ENCODE data around the gene ZMYND12.
"Not testable (repeated sequence)": the region's sequence is repeated elsewhere in the genome, so short reads cannot be mapped to it uniquely, and the experiment has no call there.

ZMYND12 gene, protein sequence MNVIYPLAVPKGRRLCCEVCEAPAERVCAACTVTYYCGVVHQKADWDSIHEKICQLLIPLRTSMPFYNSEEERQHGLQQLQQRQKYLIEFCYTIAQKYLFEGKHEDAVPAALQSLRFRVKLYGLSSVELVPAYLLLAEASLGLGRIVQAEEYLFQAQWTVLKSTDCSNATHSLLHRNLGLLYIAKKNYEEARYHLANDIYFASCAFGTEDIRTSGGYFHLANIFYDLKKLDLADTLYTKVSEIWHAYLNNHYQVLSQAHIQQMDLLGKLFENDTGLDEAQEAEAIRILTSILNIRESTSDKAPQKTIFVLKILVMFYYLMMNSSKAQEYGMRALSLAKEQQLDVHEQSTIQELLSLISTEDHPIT
- 0.20 to 0.35 reads per million in 2 donors for total RNA-seq

DNA sequence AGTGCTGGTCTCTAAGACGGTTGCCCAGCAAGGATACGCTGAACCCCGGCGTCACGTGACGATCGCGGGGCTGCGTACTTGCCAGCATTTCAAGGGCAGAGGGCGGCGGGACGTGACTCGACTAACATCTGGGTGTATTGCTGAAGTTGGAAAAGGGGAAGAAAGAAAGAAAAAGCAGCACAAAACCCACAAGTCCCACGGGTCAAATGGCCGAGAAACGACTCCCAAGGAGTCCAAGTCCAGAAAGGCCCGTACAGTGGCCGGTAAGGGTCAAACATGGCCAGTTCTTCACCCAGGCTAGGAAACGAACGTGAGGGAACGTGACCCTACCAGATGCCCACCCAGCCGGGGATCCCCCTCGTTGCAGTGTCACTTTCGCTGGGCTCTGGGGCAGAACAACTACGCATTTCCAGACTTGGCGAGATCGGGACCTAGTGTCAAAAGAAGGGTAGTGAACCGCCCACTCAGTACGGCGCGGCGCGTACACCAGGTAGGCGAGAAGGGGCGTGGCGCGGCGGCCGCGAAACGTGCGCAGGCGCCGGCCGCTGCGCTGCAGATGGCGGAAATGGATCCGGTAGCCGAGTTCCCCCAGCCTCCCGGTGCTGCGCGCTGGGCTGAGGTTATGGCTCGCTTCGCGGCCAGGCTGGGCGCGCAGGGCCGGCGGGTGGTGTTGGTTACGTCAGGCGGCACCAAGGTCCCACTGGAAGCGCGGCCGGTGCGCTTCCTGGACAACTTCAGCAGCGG is at the start of gene ZMYND12, which contains the start of gene PPCS:
Gene ZMYND12, minus strand, starts transcription at position 13 of the 744 bp plus-strand sequence. CDS start 25 bp downstream, outside the sequence.
Gene PPCS, plus strand, starts transcription at position 534 of the 744 bp plus-strand sequence. Its CDS starts 23 bp downstream, at position 557.
- DNase-seq: peak; percentile 82

DNA sequence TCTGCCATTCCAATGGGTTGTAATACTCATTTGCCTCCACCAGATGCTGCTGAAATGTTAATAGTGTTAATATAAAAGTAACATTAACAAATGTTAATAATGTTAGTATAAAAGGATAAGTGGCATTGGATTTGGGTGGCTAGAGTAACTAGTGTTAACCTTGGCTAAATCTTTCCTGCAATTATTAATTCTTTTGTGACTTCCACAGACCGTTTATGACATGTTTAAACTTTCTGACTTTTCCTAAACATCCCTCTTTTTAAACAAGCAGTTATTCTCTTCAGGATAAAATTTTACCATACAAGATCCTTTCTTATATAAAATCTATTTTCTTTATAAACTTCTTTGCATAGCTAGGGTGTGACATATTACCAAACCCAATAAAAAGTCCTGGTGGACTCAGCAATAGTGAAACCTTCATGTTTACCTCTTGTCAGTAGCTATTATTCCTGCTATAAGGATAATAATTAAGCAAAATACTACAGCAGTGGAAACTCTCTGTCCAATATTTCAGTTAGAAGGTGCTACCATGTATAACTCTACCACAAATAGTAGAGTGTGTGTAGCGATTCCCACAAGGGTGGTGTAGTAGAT is 48.8 kb upstream of the ZMYND12 start:
- no peak for DNase-seq

DNA sequence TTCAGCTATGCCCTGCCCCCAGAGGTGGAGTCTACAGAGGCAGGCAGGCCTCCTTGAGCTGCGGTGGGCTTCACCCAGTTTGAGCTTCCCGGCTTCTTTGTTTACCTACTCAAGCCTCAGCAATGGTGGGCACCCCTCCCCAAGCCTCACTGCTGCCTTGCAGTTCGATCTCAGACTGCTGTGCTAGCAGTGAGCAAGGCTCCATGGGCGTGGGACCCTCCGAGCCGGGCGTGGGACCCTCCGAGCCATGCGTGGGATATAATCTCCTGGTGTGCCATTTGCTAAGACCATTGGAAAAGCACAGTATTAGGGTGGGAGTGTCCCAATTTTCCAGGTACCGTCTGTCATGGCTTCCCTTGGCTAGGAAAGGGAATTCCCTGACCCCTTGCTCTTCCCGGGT is 46.2 kb upstream of the ZMYND12 start:
- DNase-seq: not testable (repeated sequence)

DNA sequence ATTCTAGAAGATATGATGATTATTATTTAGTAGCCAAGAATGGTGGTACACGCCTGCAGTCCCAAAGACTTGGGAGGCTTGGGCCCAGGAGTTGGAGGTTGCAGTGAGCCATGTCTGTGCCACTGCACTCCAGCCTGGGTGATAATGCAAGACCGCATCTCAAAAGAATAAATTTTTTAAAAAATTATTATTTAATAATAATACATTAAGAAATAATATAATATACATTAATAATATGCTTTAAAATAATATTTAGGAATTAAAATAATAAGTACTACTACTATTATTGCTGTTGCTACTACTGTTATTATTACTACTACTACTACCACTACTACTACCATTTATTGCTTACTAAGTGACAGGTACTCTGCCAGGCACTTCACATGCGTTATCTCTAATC is 34.4 kb upstream of the ZMYND12 start:
- no peak for DNase-seq

DNA sequence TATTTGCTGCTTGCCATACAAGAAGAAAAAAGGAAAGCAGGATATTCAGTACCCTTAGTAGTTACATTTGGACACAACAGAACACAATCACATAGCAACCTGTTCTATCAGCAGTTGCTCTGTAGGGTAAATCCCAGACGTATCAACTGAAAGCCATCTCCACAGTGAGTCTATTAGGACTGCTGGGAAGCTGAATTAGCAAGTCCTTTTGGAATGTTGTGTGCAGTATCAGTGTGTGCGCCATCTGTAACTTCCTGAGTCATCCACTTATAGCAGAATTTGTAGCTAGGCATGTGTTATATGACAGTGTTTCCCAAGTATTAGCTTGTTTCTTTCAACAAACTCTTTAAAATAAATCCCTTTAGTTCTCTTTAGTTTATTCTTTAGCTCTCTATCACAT is 28.6 kb upstream of the ZMYND12 start:
- DNase-seq: no peak

DNA sequence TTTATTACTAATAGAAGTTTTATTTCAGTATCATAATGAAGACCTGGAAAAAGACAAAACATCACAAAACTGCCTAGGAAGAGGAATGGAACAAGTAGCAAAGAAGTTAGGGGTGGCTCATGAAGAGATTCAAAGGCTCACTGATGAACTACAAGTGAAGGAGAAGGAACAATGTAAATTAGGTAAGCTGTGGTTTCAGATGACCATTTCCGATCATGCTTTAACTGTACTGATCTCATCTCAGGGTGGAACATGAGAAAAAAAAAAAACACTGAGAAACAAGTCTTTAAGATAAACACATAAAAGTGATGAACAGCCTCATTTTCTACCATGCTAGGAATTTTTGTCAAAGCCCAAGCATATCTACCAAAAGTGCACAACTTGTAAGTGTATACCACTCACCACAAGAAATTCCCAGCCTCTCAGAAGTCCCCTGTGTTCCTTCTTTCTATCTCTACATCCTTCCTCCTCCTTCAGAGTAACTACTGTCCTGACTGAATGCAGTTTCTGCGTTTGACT is 26.9 kb upstream of the ZMYND12 start:
- no peak for DNase-seq

DNA sequence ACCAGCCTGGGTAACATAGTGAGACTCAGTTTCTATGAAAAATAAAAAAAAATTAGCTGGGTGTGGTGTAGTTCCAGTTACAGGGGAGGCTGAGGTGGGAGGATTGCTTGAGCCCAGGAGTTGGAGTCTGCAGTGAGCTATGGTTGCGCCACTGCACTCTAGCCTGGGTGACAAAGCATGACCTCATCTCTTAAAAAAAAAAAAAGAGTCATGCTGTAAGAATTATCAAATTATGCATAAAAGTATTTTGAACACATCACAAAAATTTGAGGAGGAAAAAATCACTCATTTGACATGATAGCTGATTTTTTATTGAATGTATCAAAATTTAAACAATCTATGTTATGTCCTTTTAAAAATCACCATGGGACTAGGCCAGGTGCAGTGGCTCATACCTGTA is 25.1 kb upstream of the ZMYND12 start:
- no peak for DNase-seq

DNA sequence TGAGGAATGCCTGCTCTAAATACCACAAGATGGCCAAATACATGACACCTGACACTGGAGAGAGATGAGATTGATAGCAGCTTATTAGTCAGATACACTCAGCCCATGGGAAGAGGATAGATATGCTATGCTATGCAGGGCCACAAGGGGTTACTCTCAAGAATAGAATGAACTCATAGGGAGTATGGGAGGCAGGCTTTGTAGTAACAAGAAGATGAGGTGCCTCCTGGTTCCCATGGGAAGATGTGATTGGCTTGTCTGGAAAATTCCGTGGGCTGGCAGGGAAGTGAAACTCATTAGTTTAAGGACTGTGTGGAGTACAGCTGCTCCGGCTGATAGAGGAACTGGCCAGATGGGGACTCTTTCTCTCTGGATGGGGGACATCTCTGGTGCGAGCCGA is 23.8 kb upstream of the ZMYND12 start:
- DNase-seq: no peak

DNA sequence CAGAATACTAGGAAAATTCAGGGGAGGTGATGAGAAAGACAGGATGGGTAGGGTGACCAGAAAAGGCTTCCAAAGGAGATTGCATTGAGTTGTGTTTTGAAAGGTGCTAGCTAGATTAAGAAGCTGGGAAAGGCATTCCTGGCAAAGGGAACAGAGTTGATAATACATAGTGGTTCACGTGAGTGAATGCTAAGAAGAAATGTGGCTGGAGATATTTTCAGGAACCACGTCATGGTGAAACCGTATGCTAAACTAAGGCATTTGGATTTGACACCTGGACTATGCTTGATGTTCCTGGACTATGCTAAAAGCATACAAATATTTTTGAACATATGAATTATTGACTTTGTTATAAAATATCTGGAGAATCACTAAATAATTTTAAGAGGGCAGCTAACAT is 22.0 kb upstream of the ZMYND12 start:
- DNase-seq: no peak

DNA sequence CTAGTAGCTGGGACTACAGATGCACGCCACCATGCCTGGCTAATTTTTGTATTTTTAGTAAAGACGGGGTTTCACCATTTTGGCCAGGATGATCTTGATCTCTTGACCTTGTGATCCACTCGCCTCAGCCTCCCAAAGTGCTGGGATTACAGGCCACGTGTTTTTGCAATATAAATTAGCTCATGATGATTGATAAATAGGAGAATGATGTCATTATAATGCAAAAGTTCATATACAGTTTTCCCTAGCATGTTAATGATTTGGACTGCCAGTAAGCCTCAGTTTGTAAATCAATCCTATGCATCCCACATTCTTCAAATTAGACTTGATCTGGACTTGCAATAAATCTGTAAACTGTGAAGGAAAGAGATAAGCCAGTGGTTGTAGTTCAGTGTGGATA is 21.5 kb upstream of the ZMYND12 start:
- DNase-seq: not testable (repeated sequence)

DNA sequence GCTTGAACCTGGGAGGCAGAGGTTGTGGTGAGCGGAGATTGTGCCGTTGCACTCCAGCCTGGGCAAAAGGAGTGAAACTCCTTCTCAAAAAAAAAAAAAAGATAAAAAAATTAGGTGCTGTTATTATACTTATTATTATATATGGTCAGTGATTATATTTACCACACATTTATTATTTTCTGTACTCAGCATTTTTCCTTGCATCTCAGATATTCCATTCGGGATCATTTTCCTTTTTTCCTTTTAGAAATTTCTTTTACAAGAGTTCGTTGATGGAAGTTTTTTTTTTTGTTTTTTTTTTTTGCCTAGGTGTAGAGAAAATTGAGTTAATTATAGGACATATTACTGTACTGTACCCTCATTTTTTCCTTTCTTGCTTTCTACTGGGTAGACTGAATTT is 20.8 kb upstream of the ZMYND12 start:
- no peak for DNase-seq

DNA sequence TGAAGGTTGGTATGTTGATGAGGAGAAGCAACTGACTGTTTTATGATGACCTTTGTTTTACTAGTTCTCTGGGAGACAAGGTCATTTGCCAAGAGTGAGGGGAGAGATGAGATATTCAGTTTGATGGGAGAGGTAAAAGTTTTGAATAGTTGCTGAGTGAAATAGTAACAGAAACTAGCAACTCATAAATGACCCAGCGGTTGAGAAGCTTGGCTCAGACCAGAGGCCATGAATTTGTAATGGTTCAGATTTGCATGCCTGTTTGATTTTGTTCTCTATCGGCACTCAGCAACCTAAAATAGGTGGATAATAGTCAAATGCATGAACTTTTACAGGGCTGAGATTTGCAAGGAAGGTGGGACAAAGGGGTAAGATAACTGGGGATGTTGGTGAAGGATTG is 13.9 kb upstream of the ZMYND12 start:
- DNase-seq: no peak

DNA sequence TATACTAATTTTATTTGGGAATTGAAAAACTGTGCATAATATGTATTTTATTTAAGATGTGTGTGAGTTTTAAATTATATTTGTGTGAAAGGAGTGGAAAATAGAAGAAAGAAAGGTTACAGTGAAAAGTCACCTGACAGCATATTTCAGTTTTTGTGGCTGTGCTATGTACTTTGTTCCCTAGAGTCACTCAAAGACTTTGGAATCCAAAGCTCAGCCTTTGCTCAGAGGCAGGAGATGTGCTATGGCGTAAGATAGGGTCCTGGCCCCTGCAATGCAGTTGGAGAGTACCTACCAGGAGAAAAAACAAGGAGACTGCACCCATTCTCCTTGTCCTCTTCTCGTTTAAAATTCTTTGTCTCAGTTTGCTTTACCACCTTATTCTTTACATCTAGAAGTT is 10.2 kb upstream of the ZMYND12 start:
- DNase-seq: no peak

DNA sequence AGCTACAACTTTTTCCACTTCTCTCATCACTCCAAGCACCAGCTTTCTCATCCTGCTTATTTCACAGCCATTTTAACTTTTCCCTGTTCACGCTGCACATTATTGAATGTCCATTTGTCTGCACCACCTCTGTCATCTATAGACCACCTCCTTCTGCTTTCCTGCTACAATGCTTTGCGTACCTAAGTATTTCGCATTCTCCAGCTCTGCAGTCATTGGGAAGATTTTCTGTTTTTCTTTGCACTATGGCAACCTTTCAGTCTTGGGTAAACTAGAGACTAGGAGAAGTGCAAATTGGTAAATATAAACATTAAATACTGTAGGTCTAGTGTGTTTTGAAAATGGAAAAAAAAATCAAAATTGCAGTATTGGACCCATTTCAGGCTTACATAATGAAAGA is 8.1 kb upstream of the ZMYND12 start:
- DNase-seq: no peak

DNA sequence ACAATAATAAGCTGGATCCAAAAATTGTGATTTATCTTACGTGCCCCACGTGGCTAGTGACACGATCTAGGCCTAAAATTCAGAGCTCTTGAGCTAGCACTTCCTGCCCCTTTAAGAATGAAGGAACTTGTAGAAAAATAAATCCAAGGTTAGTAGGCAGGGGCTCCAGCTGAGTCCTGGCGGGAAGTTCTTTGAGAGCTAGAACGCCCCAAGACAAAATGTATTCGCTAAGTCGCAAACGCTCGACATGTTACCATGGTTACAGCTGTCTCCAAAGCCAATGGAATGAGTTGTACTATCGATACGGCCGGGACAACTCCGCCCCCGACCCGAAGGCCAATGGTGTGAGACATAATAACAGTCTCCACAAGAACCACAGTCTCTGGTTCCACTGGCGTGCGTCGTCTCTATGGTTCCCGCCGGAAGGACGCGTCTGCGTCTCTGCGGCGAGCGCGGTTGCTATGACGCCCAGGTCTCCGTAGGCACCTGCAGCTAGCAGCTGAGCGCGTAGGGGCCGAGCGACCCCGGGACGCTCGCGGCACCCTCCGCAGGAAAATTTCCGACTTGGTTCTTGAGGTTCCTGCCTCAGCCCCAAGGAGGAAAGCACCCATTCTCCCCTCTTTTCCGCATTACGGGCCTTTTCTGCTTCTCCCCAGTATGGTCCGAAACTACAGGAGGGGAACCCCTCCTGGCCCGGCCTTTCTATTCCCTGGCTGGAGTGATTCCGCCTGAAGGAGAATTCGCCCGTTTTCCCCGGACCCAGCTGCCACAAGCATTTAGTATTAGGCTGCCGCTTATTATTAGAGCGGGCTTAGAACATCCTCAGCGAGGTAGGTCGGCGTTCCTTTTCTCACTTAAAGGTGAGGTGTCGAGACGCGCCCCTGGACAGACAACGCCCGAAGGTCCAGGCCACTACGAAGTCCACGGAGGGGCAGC is 7.3 kb upstream of the ZMYND12 start, which contains the start of gene CCDC30:
Gene CCDC30, plus strand, starts transcription at position 459 of the 936 bp plus-strand sequence. CDS start 17,266 bp downstream, outside the sequence.
- DNase-seq: peak; percentile 89

DNA sequence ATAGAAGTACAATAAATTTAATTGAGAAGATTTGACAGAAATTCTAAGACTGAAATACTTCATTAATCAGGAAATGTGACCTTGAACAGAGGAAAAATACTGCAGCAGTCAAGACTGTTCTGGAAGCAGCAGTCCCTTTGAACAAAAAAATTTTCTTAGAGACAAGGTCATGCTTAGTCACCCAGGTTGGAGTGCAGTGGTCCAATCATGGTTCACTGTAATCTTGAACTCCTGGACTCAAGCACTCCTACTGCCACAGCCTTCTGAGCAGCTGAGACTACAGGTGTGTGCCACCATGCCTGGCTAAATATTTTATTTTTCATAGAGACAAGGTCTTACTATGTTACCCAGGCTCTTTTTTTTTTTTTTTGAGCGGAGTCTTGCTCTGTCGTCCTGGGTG is 5.4 kb upstream of the ZMYND12 start:
- no peak for DNase-seq

DNA sequence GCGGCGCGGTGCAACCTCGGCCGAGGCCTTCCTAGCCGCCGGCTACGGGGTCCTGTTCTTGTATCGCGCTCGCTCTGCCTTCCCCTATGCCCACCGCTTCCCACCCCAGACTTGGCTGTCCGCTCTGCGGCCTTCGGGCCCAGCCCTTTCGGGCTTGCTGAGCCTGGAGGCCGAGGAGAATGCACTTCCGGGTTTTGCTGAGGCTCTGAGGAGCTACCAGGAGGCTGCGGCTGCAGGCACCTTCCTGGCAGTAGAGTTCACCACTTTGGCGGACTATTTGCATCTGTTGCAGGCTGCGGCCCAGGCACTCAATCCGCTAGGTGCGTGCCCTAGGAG is 900 bp upstream of the ZMYND12 start:
- DNase-seq: no peak

DNA sequence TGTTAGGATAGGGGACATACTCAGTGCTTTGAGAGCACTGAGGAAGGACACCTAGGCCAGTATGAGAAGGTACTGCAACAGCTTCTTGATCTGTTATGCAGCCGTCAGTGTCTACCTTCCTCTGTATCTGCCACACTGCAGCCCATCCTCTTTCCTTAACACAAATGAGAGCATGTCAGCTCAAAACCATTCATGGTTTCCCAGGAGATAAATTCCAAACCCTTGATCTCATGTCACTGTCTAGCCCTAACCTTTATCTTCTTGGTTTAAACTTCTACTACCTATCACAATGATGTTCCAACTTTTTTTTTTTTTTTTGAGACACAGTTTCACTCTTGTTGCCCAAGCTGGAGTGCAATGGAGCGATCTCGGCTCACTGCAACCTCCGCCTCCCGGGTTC is 1.4 kb downstream of the ZMYND12 start:
- DNase-seq: no peak

DNA sequence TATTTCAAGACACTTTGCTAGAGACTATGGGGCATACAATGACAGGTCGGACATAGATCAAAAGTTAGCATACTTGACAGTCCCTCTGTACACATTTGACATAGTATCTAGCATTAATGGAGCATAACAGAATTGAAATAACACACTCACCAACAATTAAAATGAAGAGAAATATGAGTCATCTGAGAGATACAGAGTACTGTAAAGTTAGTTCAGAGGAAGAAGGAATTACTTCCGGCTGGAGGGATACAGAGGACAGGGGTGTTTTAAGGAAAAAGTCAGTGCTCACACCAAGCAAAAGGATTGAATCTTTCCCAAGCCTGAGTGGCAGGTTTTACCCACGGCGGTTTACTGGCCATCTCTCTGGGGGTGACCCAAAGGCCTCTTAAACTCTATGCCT is 2.4 kb downstream of the ZMYND12 start:
- DNase-seq: no peak

DNA sequence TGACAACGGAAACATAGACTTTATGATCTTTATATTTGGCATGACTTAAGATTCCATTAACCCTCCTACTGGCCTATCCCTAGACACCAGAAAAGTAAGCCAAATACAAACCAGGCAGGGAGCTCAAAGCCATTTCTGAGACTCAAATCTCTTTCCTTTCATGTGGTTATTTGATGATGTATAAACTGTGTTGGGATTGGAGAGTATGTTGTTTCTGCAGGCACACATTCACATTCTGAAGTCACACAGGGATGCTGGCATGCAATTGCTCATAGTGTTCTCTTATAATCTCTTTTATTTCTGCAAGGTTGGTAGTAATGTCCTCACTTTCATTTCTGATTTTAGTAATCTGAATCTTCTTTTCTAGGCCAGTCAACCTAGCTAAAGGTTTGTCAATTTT is 5.8 kb downstream of the ZMYND12 start:
- no peak for DNase-seq

DNA sequence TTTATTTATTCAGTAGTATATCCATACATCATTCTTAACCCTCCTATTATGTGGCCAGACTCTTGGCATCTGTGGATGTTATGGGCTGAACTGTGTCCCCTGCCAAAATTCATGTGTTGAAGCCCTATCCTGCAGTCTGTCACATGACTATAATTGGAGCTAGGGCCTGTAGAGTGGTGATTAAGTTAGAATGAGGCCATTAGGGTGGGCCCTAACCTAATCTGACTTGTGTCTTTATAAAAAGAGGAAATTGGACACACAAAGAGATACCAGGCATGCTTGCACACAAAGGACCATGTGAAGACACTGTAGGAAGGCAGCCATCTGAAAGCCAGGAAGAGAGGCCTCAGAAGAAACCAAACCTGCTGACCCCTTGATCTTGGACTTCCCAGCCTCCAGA is 6.6 kb downstream of the ZMYND12 start:
- no peak for DNase-seq

DNA sequence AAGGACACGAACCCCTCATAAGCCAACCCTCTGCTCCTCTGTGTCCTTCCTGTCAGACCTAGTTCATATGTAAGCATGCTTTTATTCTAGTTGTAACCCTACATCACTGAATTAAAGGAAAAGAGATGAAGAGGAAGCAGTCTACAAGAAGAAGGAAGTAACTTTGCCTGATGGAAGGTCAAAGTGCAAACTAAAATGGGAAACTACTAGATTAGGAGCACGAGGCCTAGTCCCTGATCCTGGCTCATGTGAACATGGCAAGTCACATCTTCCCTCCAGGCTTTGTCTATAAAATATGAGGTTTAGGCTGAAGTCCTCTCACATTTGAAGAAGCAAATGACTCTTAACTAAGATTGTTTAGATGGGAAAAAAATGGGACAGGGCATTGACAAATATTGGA is 13.2 kb downstream of the ZMYND12 start:
- no peak for DNase-seq

All from activated gamma-delta T cell (primary cell).